ENCODE results near the gene TMEM134.

DNA sequence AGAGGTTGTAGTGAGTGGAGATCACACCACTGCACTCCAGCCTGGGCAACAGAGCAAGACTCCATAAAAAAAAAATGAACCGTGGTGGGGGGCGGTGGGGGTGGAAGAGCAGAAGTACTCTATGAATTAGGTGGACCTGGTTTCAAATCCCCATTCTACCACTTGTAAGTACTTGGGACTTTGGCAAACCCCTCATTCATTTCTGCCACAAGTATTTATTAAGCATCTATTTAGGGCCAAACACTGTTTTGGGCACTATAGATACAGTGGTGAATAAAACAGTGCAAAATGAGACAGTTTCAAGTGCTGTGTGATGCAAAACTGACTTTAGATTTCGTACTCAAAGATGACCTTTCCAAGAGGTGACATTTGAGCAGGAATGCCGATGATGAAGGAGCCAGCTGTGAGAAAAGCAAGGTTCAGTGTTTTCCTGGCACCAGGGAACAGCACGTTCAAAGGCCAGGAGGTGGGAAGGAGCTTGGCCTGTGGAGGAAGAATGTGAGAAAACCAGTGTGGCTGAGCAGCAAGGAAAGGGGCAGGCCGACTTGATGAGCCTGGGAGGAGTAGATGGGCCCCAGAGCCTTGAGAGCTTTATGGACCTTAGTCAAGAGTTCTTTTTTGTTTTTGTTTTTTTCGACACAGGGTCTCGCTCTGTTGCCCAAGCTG lies 1.4 kb upstream of the TMEM134 start:
- TF ChIP-seq, protein P1, sequence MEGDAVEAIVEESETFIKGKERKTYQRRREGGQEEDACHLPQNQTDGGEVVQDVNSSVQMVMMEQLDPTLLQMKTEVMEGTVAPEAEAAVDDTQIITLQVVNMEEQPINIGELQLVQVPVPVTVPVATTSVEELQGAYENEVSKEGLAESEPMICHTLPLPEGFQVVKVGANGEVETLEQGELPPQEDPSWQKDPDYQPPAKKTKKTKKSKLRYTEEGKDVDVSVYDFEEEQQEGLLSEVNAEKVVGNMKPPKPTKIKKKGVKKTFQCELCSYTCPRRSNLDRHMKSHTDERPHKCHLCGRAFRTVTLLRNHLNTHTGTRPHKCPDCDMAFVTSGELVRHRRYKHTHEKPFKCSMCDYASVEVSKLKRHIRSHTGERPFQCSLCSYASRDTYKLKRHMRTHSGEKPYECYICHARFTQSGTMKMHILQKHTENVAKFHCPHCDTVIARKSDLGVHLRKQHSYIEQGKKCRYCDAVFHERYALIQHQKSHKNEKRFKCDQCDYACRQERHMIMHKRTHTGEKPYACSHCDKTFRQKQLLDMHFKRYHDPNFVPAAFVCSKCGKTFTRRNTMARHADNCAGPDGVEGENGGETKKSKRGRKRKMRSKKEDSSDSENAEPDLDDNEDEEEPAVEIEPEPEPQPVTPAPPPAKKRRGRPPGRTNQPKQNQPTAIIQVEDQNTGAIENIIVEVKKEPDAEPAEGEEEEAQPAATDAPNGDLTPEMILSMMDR (IDR thresholded peaks at IDR 0.05), result no peak
- TF ChIP-seq POLR2A (IDR thresholded peaks at IDR 0.05), result no peak

Data from esophagus squamous epithelium (tissue), 4 donors.